Subcutaneous abdominal adipose tissue (tissue), 5 donors: ENCODE results near the gene PAPLN.
"Not testable (repeated sequence)": the region's sequence is repeated elsewhere in the genome, so short reads cannot be mapped to it uniquely, and the experiment has no call there.

ENCODE experiments used
- H3K27ac ChIP-seq: one replicate; pipeline ENCODE4 v1.7.0; 2013; ENCODE audit warnings: low read depth, mild to moderate bottlenecking, inconsistent platforms, low read length, moderate library complexity
- H3K27me3 ChIP-seq, 5 donors: one replicate each; pipeline ENCODE4 v1.7.0; 2013; ENCODE audit warnings: low read length in 5 of 5, inconsistent platforms in 1 of 5; ENCODE audit not compliant: control insufficient read depth in 5 of 5, insufficient read depth in 4 of 5
- H3K36me3 ChIP-seq, 5 donors: one replicate each; pipeline ENCODE4 v1.7.0; 2013; ENCODE audit warnings: low read length in 5 of 5; ENCODE audit not compliant: control insufficient read depth in 5 of 5, insufficient read depth in 5 of 5
- H3K4me1 ChIP-seq, 5 donors: one replicate each; pipeline ENCODE4 v1.7.0; 2013; ENCODE audit warnings: low read length in 5 of 5, mild to moderate bottlenecking in 3 of 5, moderate library complexity in 1 of 5; ENCODE audit not compliant: control insufficient read depth in 5 of 5, insufficient read depth in 5 of 5
- H3K4me3 ChIP-seq, 5 donors: one replicate each; pipeline ENCODE4 v1.7.0; 2013; ENCODE audit warnings: low read length in 5 of 5, low read depth in 1 of 5
- H3K9ac ChIP-seq, 5 donors: one replicate each; pipeline ENCODE4 v1.7.0; 2013; ENCODE audit warnings: low read length in 5 of 5, mild to moderate bottlenecking in 4 of 5, moderate library complexity in 3 of 5
- H3K9me3 ChIP-seq, 5 donors: one replicate each; pipeline ENCODE4 v1.7.0; 2013; ENCODE audit warnings: low read length in 5 of 5; ENCODE audit not compliant: control insufficient read depth in 5 of 5
- donor health status: healthy.
- donor health status: healthy.
- donor health status: healthy.
- donor health status: healthy.
- donor health status: healthy.

Gene PAPLN, protein sequence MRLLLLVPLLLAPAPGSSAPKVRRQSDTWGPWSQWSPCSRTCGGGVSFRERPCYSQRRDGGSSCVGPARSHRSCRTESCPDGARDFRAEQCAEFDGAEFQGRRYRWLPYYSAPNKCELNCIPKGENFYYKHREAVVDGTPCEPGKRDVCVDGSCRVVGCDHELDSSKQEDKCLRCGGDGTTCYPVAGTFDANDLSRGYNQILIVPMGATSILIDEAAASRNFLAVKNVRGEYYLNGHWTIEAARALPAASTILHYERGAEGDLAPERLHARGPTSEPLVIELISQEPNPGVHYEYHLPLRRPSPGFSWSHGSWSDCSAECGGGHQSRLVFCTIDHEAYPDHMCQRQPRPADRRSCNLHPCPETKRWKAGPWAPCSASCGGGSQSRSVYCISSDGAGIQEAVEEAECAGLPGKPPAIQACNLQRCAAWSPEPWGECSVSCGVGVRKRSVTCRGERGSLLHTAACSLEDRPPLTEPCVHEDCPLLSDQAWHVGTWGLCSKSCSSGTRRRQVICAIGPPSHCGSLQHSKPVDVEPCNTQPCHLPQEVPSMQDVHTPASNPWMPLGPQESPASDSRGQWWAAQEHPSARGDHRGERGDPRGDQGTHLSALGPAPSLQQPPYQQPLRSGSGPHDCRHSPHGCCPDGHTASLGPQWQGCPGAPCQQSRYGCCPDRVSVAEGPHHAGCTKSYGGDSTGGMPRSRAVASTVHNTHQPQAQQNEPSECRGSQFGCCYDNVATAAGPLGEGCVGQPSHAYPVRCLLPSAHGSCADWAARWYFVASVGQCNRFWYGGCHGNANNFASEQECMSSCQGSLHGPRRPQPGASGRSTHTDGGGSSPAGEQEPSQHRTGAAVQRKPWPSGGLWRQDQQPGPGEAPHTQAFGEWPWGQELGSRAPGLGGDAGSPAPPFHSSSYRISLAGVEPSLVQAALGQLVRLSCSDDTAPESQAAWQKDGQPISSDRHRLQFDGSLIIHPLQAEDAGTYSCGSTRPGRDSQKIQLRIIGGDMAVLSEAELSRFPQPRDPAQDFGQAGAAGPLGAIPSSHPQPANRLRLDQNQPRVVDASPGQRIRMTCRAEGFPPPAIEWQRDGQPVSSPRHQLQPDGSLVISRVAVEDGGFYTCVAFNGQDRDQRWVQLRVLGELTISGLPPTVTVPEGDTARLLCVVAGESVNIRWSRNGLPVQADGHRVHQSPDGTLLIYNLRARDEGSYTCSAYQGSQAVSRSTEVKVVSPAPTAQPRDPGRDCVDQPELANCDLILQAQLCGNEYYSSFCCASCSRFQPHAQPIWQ

DNA sequence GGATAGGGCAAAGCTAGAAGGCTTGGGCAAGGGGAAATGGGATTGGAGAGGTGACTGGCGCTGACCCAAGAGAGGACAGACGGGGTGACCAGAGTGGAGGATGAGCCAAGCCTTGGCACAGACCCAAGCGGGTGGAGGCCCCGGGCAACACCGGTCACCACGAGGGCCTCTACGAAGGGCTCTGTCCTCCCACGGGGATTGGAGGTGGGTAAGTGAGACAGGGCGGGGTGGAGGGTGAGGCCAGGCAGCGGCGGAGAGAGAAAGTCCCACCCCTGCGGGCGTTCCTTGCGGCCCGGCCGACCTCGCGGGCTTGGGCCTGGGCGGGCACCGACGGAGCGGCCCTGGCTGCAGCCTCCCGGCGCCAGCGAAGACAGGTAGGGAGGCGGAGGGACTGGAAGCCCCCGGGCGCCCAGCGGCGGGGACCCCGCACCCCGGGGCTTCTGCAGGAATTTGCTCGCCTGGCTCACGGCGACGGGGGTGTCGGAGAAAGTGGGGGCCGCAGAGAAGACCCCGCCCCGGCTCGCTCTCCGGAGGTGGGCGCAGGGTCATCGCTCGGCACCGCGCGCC is at the start of gene PAPLN:
Gene PAPLN (plus strand): TSS at position 288 of the 567 bp plus-strand sequence. CDS start 2,273 bp downstream, outside the sequence.
- Histone ChIP-seq H3K36me3 (no peaks in the 10 kb centered on the region), H3K4me3 (peak within 1 kb of the TSS in 4 of 5 donors; percentile 32 to 68 (median 56)), H3K9me3 (no peaks in the 10 kb centered on the region), H3K27me3 (peaks cover 2 to 22% (median 18%) of the 10 kb centered on the region in 5 donors), H3K4me1 (peaks cover 9 to 63% (median 50%) of the 10 kb centered on the region in 5 donors), H3K9ac (peak within 1 kb of the TSS in 1 of 5 donors; percentile 38), H3K27ac (no peak within 1 kb of the TSS)

- Histone ChIP-seq H3K9ac (no peak overlapping the region), H3K27me3 (no peaks in the 10 kb centered on the region), H3K36me3 (peaks cover 3 to 51% (median 26%) of the 10 kb centered on the region in 5 donors), H3K9me3 (no peaks in the 10 kb centered on the region), H3K27ac (no peak overlapping the region), H3K4me3 (no peak overlapping the region), H3K4me1 (peaks cover 0 to 15% (median 5%) of the 10 kb centered on the region in 5 donors)
These were observed 48.8 kb upstream of the PAPLN start for GRCh38 chr14:73188501-73188911.

DNA sequence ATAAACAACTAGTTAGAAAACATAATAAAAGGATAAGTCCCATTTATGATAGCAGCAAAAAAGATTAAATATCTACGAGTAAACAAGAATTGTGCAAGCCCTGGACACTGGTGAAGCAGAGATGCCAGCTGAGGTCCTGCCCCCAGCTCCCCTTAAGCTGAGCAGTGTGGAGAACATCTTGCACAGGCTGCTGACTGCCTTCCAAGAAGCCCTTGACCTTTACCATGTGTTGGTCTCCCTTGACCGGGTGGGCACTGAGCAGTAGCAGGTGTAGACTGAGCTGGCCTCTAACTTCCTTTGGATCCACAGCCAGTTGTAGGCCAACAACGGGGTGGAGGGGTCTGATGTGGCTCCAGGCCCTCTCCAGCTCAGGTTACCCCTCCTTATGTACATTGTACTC is 47.7 kb upstream of the PAPLN start:
- H3K36me3 ChIP-seq: peaks cover 9 to 62% (median 36%) of the 10 kb centered on the region in 5 donors
- no peak overlapping the region for H3K27ac ChIP-seq

DNA sequence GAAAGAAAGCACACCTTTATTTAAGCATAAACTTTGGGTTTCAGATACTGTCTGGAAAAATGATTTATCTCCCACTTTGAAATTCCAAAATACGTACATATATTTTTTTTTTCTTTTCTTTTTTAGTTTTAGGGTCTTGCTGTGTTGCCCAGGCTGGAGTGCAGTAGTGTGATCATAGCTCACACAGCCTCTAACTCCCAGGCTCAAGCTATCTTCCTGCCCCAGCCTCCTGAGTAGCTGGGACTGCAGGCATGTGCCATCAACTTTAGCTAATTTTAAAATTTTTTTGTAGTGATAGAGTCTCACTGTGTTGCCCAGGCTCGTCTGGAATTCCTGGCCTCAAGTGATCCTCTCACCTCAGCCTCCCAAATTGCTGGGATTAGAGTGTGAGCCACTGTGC is 45.9 kb upstream of the PAPLN start:
- Histone ChIP-seq H3K9me3 (no peaks in the 10 kb centered on the region), H3K4me3 (no peak overlapping the region), H3K9ac (no peak overlapping the region), H3K4me1 (peaks cover 0 to 15% (median 5%) of the 10 kb centered on the region in 5 donors), H3K36me3 (peaks cover 9 to 73% (median 45%) of the 10 kb centered on the region in 5 donors), H3K27ac (no peak overlapping the region), H3K27me3 (no peaks in the 10 kb centered on the region)

More for the DNA sequence above, 47.7 kb upstream of the PAPLN start:
- Histone ChIP-seq H3K4me3 (no peak overlapping the region), H3K27me3 (no peaks in the 10 kb centered on the region), H3K9me3 (no peaks in the 10 kb centered on the region), H3K4me1 (peaks cover 0 to 15% (median 5%) of the 10 kb centered on the region in 5 donors), H3K9ac (peak overlapping the region in 1 of 5 donors; percentile 17)

DNA sequence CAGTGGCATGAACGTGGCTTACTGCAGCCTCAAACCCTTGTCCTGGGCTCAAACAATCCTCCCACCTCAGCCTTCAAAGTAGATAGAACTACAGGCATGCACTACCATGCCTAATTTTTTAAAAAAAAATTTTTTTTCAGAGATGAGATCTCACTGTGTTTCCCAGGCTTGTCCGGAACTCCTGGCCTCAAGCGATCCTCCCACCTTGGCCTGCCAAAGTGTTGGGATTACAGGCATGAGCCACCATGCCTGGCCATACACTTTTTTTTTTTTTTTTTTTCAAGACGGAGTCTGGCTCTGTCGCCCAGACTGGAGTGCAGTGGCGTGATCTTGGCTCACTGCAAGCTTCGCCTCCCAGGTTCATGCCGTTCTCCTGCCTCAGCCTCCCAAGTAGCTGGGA is 43.0 kb upstream of the PAPLN start:
- H3K36me3 ChIP-seq: peaks cover 13 to 74% (median 49%) of the 10 kb centered on the region in 5 donors
- not testable (repeated sequence) for H3K9me3 ChIP-seq

GRCh38 chr14:73198253-73198652 is 39.1 kb upstream of the PAPLN start:
- Histone ChIP-seq H3K27ac (no peak overlapping the region), H3K9me3 (no peaks in the 10 kb centered on the region), H3K9ac (no peak overlapping the region), H3K4me3 (no peak overlapping the region), H3K4me1 (no peaks in the 10 kb centered on the region), H3K36me3 (peaks cover 16 to 73% (median 55%) of the 10 kb centered on the region in 5 donors), H3K27me3 (no peaks in the 10 kb centered on the region)

More for the DNA sequence above, 43.0 kb upstream of the PAPLN start:
- not testable (repeated sequence) for H3K27ac ChIP-seq, H3K4me3 ChIP-seq, H3K9ac ChIP-seq, H3K4me1 ChIP-seq, H3K27me3 ChIP-seq

GRCh38 chr14:73203527-73203926 is 33.8 kb upstream of the PAPLN start:
- H3K9ac ChIP-seq: no peak overlapping the region
- no peak overlapping the region for H3K27ac ChIP-seq
- no peak overlapping the region for H3K4me3 ChIP-seq
- H3K9me3 ChIP-seq: no peaks in the 10 kb centered on the region
- H3K27me3 ChIP-seq: no peaks in the 10 kb centered on the region
- peaks cover 21 to 63% (median 49%) of the 10 kb centered on the region in 5 donors for H3K36me3 ChIP-seq
- H3K4me1 ChIP-seq: no peaks in the 10 kb centered on the region

DNA sequence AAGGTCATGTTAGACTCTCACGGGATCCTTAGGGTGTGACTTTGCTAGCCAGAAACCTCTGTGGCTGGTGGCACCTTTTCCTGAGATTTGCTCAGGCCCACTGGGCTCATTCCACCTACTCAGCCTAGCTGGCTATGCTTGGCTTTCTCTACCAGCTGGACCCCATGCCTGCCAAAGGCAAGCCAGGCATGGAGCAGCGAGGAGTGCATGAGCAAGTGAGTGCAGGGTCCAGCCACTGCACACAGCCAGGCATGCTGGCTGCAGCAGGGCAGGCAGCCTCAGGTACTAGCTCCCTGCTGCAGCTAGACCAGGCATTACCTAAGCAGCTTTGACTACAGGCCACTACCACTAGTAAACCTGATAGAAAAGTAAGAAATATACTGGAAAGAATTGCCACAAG is 29.7 kb upstream of the PAPLN start:
- H3K27me3 ChIP-seq: no peaks in the 10 kb centered on the region
- no peak overlapping the region for H3K27ac ChIP-seq
- no peaks in the 10 kb centered on the region for H3K4me1 ChIP-seq
- H3K9me3 ChIP-seq: no peaks in the 10 kb centered on the region
- no peak overlapping the region for H3K9ac ChIP-seq
- peaks cover 25 to 61% (median 49%) of the 10 kb centered on the region in 5 donors for H3K36me3 ChIP-seq
- no peak overlapping the region for H3K4me3 ChIP-seq

- H3K36me3 ChIP-seq: peaks cover 32 to 66% (median 57%) of the 10 kb centered on the region in 5 donors
- no peak overlapping the region for H3K4me3 ChIP-seq
- H3K27me3 ChIP-seq: no peaks in the 10 kb centered on the region
- no peaks in the 10 kb centered on the region for H3K9me3 ChIP-seq
- no peak overlapping the region for H3K27ac ChIP-seq
- no peak overlapping the region for H3K9ac ChIP-seq
- H3K4me1 ChIP-seq: no peaks in the 10 kb centered on the region
These were observed 28.9 kb upstream of the PAPLN start for GRCh38 chr14:73208390-73208789.
